ES-I3 (cell line): ENCODE measurements around the gene TNK2.
A peak's percentile ranks its signal among the peaks of the same experiment; 100 is the strongest.
"Not testable (repeated sequence)": the region's sequence is repeated elsewhere in the genome, so short reads cannot be mapped to it uniquely, and the experiment has no call there.

Experiments used
- H3K36me3 ChIP-seq: 2 replicates; pipeline ENCODE4 v1.6.1; 2013; ENCODE audit warnings: mild to moderate bottlenecking, low read length, control low read depth, moderate library complexity; ENCODE audit not compliant: insufficient read depth
- H3K4me1 ChIP-seq: 2 replicates; pipeline ENCODE4 v1.6.1; 2013; ENCODE audit warnings: mild to moderate bottlenecking, control low read depth, low read length; ENCODE audit not compliant: insufficient read depth
- H3K9ac ChIP-seq: 2 replicates; pipeline ENCODE4 v1.6.1; 2013; ENCODE audit warnings: low read depth, mild to moderate bottlenecking, low read length, moderate library complexity
- H3K9me3 ChIP-seq: 2 replicates; pipeline ENCODE4 v1.6.1; 2013; ENCODE audit warnings: mild to moderate bottlenecking, low read length, moderate library complexity; ENCODE audit not compliant: control insufficient read depth, insufficient read depth

Gene TNK2

GRCh38 chr3:195909644-195910498 lies 1.5 kb upstream of the TNK2 start:
- no peaks in the 10 kb centered on the region for H3K36me3 ChIP-seq
- H3K9me3 ChIP-seq, result no peaks in the 10 kb centered on the region
- peaks cover 26% of the 10 kb centered on the region for H3K4me1 ChIP-seq
- peak overlapping the region; percentile 69 for H3K9ac ChIP-seq

GRCh38 chr3:195908694-195909581 lies 587 bp upstream of the TNK2 start:
- H3K9me3 ChIP-seq, result no peaks in the 10 kb centered on the region
- peak overlapping the region; percentile 39 for H3K9ac ChIP-seq

GRCh38 chr3:195907684-195907933 lies 742 bp downstream of the TNK2 start:
- Histone ChIP-seq H3K9me3 (no peaks in the 10 kb centered on the region), H3K9ac (peak overlapping the region; percentile 39; the same call in 1 of the 2 replicates), H3K4me1 (peaks cover 26% of the 10 kb centered on the region), H3K36me3 (no peaks in the 10 kb centered on the region)

More at GRCh38 chr3:195908694-195909581, 587 bp upstream of the TNK2 start:
- Histone ChIP-seq H3K4me1 (peaks cover 26% of the 10 kb centered on the region), H3K36me3 (no peaks in the 10 kb centered on the region)

- Histone ChIP-seq H3K36me3 (no peaks in the 10 kb centered on the region), H3K9ac (peak overlapping the region; percentile 39; the same call in 1 of the 2 replicates), H3K4me1 (peaks cover 26% of the 10 kb centered on the region), H3K9me3 (no peaks in the 10 kb centered on the region)
Observed at GRCh38 chr3:195906865-195907683, 1.3 kb downstream of the TNK2 start.

GRCh38 chr3:195905970-195906864 lies 2.1 kb downstream of the TNK2 start:
- H3K9ac ChIP-seq, result no peak overlapping the region
- H3K9me3 ChIP-seq, result no peaks in the 10 kb centered on the region
- H3K4me1 ChIP-seq, result peaks cover 18% of the 10 kb centered on the region
- H3K36me3 ChIP-seq, result no peaks in the 10 kb centered on the region

- H3K9me3 ChIP-seq, result no peaks in the 10 kb centered on the region
- no peaks in the 10 kb centered on the region for H3K36me3 ChIP-seq
- no peak overlapping the region for H3K9ac ChIP-seq
- H3K4me1 ChIP-seq, result peaks cover 11% of the 10 kb centered on the region; the same call in 1 of the 2 replicates
Observed at GRCh38 chr3:195904368-195904767, 4.0 kb downstream of the TNK2 start.

- Histone ChIP-seq H3K4me1 (peaks cover 11% of the 10 kb centered on the region; the same call in 1 of the 2 replicates), H3K9me3 (no peaks in the 10 kb centered on the region), H3K9ac (no peak overlapping the region), H3K36me3 (no peaks in the 10 kb centered on the region)
Observed at GRCh38 chr3:195903950-195904290, 4.4 kb downstream of the TNK2 start.

- H3K36me3 ChIP-seq, H3K9me3 ChIP-seq, H3K9ac ChIP-seq: not testable (repeated sequence)
- H3K4me1 ChIP-seq, result peaks cover 11% of the 10 kb centered on the region; the same call in 1 of the 2 replicates
Observed at GRCh38 chr3:195902634-195903033, 5.7 kb downstream of the TNK2 start.

GRCh38 chr3:195901836-195902585 lies 6.3 kb downstream of the TNK2 start:
- not testable (repeated sequence) for H3K9me3 ChIP-seq, H3K36me3 ChIP-seq, H3K9ac ChIP-seq
- H3K4me1 ChIP-seq, result peaks cover 12% of the 10 kb centered on the region; the same call in 1 of the 2 replicates

GRCh38 chr3:195900436-195901355 lies 7.7 kb downstream of the TNK2 start:
- Histone ChIP-seq H3K36me3 (no peaks in the 10 kb centered on the region), H3K4me1 (peaks cover 14% of the 10 kb centered on the region), H3K9me3 (no peaks in the 10 kb centered on the region), H3K9ac (no peak overlapping the region)

GRCh38 chr3:195899701-195900435 lies 8.5 kb downstream of the TNK2 start:
- peaks cover 14% of the 10 kb centered on the region for H3K4me1 ChIP-seq
- H3K9me3 ChIP-seq, result no peaks in the 10 kb centered on the region
- H3K9ac ChIP-seq, result no peak overlapping the region
- H3K36me3 ChIP-seq, result no peaks in the 10 kb centered on the region
